Body of pancreas (tissue), 4 donors: ENCODE measurements around the gene MYO1B.

ENCODE experiments used
- POLR2A ChIP-seq, 3 donors: fragments of 450-650 bp; IDR thresholded peaks; one replicate each; pipeline ENCODE4 v1.6.1; 2016; ENCODE audit warnings: antibody characterized with exemption in 3 of 3, mild to moderate bottlenecking in 2 of 3
- TF ChIP-seq, protein P1 (sequence below), 7 experiments: fragments of 450-650 bp in 4 of 7; fragments of 200-600 bp in 3 of 7; sonication (generic) in 3 of 7; IDR thresholded peaks; one replicate each; pipeline ENCODE4 v1.5.1; 2016 to 2019; ENCODE audit warnings: antibody characterized with exemption in 7 of 7

DNA sequence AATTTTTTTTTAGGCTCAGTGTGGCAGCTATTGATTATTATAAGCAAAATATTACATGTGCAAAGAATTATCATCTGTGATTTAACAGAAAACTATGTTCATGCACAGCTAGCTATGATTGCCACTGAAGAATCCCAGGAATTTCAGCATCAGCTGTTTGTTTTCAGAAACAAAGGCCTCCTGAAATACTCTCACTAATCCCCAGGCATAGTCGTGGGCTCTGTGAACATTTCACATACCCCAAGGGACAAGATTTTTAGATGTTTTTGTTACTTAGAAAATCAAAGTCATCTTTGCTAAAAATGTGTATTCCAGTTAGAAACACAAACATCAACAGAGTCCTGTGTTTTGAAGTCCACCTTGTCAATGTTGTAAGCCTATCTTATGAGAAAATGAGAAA lies 156.1 kb downstream of the MYO1B start:
- TF ChIP-seq, protein P1, sequence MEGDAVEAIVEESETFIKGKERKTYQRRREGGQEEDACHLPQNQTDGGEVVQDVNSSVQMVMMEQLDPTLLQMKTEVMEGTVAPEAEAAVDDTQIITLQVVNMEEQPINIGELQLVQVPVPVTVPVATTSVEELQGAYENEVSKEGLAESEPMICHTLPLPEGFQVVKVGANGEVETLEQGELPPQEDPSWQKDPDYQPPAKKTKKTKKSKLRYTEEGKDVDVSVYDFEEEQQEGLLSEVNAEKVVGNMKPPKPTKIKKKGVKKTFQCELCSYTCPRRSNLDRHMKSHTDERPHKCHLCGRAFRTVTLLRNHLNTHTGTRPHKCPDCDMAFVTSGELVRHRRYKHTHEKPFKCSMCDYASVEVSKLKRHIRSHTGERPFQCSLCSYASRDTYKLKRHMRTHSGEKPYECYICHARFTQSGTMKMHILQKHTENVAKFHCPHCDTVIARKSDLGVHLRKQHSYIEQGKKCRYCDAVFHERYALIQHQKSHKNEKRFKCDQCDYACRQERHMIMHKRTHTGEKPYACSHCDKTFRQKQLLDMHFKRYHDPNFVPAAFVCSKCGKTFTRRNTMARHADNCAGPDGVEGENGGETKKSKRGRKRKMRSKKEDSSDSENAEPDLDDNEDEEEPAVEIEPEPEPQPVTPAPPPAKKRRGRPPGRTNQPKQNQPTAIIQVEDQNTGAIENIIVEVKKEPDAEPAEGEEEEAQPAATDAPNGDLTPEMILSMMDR (IDR thresholded peaks at IDR 0.05): no peak
- TF ChIP-seq POLR2A (IDR thresholded peaks at IDR 0.05): no peak
